GM18526 (cell line): ENCODE data around the gene DGKG.

Experiments
- POLR2A ChIP-seq: IDR thresholded peaks from 3 replicates; pipeline ENCODE4 v1.6.1; 2011; ENCODE audit not compliant: insufficient read length; ENCODE audit errors: extremely low read depth

The DGKG gene

GRCh38 chr3:186223476-186223875 lies 138.6 kb downstream of the DGKG start:
- no peak for TF ChIP-seq POLR2A

DNA sequence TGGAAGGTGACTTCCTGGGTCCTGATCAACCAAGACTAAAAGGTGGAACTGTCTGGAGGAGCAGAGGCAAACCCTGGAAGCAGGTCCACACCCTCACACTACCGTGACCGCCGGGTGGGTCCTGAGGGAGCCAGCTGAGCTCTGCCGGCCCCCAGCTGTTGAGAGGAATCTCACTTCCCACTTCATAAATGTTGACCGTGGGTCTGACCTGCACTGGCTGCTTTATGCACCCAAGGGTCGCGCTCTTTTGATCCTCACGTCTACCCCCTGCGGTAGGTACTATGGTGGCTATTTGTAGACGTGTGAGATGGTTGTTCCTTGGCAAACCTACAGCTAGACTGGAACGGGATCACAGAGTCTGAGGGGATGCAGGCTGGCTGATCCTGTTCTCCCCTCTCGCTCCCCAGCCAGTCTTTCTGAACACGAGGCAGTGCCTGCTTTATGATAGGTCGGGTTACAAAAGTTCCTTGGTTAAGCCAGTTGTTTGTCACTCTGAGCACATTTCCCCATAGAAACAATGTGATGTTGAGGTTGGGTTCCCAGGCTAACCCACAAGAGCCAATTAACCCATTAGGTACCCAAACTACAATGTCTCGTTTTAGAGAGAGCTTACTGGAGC lies 140.2 kb downstream of the DGKG start:
- no peak for TF ChIP-seq POLR2A

DNA sequence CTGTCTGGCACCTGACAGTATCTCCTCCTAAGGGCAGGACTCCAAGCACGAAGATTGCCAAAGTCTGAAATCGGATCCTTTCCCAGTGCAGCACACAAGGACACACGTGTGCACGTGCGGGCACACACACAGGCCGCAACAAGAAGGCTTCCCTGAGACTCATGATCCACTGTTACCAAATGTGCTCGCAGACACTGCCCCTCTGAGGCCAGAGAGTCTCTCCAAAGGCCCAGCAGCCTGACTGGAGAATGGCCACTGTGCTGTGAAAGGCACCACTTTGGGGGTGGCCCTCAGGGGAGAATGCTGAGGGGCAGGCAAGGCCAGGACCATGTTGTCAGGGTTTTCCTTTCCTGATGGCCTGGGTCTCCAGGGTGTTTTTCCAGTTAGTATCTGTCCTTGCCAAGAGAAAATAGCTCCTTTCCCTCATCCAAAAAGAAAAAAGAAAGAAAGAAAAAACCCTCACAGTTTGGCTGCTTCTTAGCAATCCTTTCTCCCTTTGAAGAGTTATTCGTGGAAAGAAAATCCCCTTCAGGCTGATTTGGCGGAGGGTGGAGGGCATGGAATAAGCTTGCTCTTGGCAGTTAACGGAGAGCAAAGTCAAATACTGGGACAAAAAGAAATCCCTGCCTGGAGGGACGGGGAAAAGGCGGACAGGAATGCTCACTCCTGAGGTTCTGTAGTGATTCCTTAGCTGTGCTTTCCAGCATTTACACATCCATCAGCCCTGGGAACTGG lies 141.0 kb downstream of the DGKG start:
- TF ChIP-seq POLR2A: no peak

DNA sequence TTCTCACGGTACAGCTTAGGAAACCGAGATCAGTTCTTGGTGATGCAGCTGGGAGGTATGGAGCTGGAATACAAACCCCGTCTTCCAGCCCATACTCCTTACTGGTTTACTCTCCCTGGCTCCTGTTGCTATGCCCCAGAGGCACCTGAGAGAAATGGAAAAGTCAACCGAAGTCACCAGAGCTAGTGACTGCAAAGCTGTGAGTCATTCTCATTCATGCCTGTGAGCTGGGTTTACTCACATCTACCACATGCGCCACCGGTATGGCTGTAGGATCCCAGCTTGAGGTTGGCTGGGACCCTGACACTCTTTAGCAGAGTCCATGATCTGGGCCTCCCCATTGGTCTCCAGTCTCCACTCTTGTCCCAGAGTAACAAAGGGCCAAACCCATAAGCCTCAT lies 141.7 kb downstream of the DGKG start:
- TF ChIP-seq POLR2A: no peak

- TF ChIP-seq POLR2A: no peak
Observed at GRCh38 chr3:186219211-186219638, 142.8 kb downstream of the DGKG start.

DNA sequence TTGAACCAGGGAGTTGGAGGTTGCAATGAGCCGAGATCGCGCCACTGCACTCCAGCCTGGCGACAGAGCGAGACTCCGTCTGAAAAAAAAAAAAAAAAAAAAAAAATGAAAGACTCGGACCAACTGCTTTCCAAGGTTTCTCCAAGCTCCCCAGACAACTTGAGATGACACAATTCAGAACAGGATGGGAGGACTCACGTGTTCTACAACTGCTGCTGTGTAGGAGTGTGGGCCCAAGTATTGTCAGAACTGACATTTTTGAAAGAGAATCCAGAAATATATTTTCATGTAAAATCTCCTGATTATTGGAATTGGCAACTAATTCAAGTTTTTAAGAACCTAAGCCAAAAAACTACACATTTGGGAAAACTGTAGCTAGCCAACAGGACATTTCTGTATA lies 143.6 kb downstream of the DGKG start:
- no peak for TF ChIP-seq POLR2A

DNA sequence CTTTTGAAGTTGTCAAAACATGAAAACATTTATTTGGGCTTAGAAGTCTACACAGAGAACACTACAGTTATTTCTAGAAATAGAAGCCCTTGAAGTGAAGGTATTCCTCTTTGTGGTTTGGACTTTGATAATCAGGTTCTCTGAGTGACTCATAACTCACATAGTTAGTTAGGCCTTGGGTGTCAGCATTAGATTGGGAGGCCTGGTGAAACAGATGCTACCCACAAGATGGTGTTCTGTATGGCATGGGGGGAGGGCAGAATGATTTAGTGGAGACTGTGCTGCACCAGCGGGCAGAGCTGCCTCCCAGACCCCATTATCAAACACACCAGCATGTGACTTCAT lies 144.2 kb downstream of the DGKG start:
- TF ChIP-seq POLR2A: no peak

GRCh38 chr3:186216900-186217819 lies 144.9 kb downstream of the DGKG start:
- no peak for TF ChIP-seq POLR2A

DNA sequence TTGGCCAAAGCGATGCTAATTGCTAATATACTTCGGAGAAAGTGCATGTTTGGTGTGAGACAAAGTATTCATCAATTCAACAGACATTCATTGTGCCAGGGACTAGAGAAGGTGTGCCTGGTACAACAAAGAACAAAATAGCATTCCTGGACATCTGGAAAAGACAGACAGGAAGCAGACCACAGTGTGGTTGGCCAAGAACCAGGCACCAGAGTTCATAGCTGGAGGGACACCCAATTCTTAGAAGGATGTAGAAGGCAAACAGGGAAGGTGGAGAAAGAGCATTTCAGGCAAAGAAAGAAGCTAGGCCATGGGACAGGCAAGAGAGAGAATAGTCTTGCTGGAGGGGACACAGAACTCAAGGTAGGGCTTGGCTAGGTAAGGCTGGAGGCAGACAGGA lies 147.4 kb downstream of the DGKG start:
- TF ChIP-seq POLR2A: no peak

GRCh38 chr3:186213946-186214345 lies 148.1 kb downstream of the DGKG start:
- no peak for TF ChIP-seq POLR2A

DNA sequence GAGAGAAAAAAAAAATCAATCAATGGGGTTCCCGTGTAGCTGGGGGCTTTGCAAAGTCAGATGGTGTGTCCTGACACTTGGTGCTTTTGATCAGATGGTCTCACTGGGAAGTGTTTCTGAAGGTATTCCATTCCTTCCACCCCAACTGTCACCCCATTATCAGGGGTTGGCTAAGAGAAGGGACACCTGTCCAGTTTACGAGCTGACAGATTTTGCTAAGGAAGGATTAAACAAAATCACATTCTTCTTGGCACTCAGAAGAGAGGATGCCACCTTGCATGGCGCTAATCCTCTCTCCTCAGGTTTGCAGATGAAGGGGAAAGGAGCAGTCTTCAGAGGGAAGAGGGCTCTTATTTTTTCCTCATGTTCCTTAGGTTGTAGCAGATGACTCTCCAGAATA lies 149.4 kb downstream of the DGKG start:
- no peak for TF ChIP-seq POLR2A

DNA sequence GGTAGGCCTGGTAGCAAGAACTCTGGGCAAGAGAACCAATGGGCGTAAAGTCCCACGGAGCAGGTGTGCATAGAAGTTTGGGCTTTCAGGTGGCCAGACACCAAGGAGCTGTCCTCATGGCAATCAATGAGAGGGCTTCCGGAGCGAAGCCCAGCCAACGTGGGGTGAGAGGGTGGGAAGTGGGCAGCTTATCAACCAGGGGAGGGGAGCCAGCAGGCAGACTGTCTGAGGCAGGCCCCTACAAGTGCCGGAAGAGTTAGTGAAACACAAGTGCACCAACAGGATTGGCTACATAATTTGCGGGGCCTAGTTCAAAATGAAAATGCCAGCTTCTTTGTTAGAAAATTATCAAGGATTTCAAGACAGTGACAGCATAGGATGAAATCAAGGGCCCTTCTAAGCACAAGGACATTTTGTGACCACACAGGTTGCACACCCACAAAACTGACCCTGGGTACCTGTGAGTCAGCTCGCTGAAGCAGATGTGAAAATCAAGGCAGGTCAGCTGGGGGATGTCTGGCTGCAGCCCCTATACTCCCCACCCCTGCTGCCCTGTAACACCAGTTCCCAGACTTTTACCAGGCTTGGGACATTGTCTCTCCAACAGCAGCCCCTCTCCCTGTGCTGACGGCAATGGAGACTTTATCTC lies 151.1 kb downstream of the DGKG start:
- TF ChIP-seq POLR2A: no peak

- no peak for TF ChIP-seq POLR2A
Observed at GRCh38 chr3:186209810-186210752, 152.0 kb downstream of the DGKG start.

GRCh38 chr3:186208296-186208989 lies 153.6 kb downstream of the DGKG start:
- no peak for TF ChIP-seq POLR2A
